Fibroblast of skin of scalp (primary cell): ENCODE data around the gene NFAM1.

Source experiments
- DNase-seq: peaks from one replicate; pipeline ENCODE4 v3.0.0-alpha.2; 2013

NFAM1 gene

GRCh38 chr22:42383287-42383686 is 48.9 kb downstream of the NFAM1 start:
- no peak for DNase-seq

- no peak for DNase-seq
Measured at GRCh38 chr22:42380769-42381551, 51.2 kb downstream of the NFAM1 start.

GRCh38 chr22:42379966-42380537 is 52.2 kb downstream of the NFAM1 start:
- no peak for DNase-seq

GRCh38 chr22:42376711-42377554 is 55.3 kb downstream of the NFAM1 start:
- peak; percentile 67 for DNase-seq

GRCh38 chr22:42375982-42376381 is 56.2 kb downstream of the NFAM1 start:
- DNase-seq, result no peak

- no peak for DNase-seq
Measured at GRCh38 chr22:42372976-42373375, 59.2 kb downstream of the NFAM1 start.

- no peak for DNase-seq
Measured at GRCh38 chr22:42371501-42371900, 60.7 kb downstream of the NFAM1 start.

- no peak for DNase-seq
Measured at GRCh38 chr22:42371099-42371498, 61.1 kb downstream of the NFAM1 start.

- peak; percentile 93 for DNase-seq
Measured at GRCh38 chr22:42369250-42370041, 62.8 kb downstream of the NFAM1 start.

GRCh38 chr22:42368379-42369249 is 63.6 kb downstream of the NFAM1 start:
- DNase-seq, result no peak

- no peak for DNase-seq
Measured at GRCh38 chr22:42367980-42368378, 64.2 kb downstream of the NFAM1 start.

GRCh38 chr22:42366806-42367581 is 65.2 kb downstream of the NFAM1 start:
- DNase-seq, result no peak

- no peak for DNase-seq
Measured at GRCh38 chr22:42365942-42366695, 66.1 kb downstream of the NFAM1 start.

- peak; percentile 31 for DNase-seq
Measured at GRCh38 chr22:42365111-42365865, 66.9 kb downstream of the NFAM1 start.

- peak; percentile 69 for DNase-seq
Measured at GRCh38 chr22:42364604-42365110, 67.5 kb downstream of the NFAM1 start.

- no peak for DNase-seq
Measured at GRCh38 chr22:42363892-42364291, 68.3 kb downstream of the NFAM1 start.

GRCh38 chr22:42361523-42361922 is 70.7 kb downstream of the NFAM1 start:
- no peak for DNase-seq

- DNase-seq, result no peak
Measured at GRCh38 chr22:42360348-42360747, 71.9 kb downstream of the NFAM1 start.
